SK-N-SH (cell line): ENCODE data around the gene SLC6A17.
A peak's percentile ranks its signal among the peaks of the same experiment; 100 is the strongest.

ENCODE experiments used
- EP300 ChIP-seq, 2 experiments: IDR thresholded peaks; 2 replicates each; pipeline versions ENCODE4 v1.4.0 to v1.6.1; 2012; ENCODE audit warnings: borderline replicate concordance in 1 of 2, low read depth in 1 of 2, low read length in 1 of 2
- EZH2phosphoT487 ChIP-seq: fragments of 200-600 bp; sonication (generic); IDR thresholded peaks from 2 replicates; pipeline ENCODE4 v1.6.1; 2017; ENCODE audit warnings: low read depth, mixed run types, mild to moderate bottlenecking, antibody characterized with exemption, moderate library complexity, borderline replicate concordance
- REST ChIP-seq: IDR thresholded peaks from 2 replicates; pipeline ENCODE4 v1.6.1; 2012; ENCODE audit warnings: mild to moderate bottlenecking, low read depth, low read length, moderate library complexity

GRCh38 chr1:110188035-110188618, 37.8 kb downstream of the SLC6A17 start:
- TF ChIP-seq REST (no peak), EZH2phosphoT487 (no peak), EP300 (IDR thresholded peaks at IDR 0.05; ENCODE audit: borderline replicate concordance in 1 of 2, low read depth in 1 of 2, low read length in 1 of 2) (peak in 1 of 2 experiments; percentile 93; a peak in 2 of 4 replicates)
